AML-193 (cell line): Measurements from ENCODE around the gene ORC5.
A peak's percentile ranks its signal among the peaks of the same experiment; 100 is the strongest.
"Not testable (repeated sequence)": the region's sequence is repeated elsewhere in the genome, so short reads cannot be mapped to it uniquely, and the experiment has no call there.

ENCODE experiments used
- DNase-seq, 2 experiments: peaks; one replicate each; lab custom pipeline; 2025; lab: John Stamatoyannopoulos, UW

ORC5 gene

GRCh38 chr7:104185346-104185745, 22.5 kb downstream of the ORC5 start:
- DNase-seq, result no peak

GRCh38 chr7:104179178-104179577, 28.6 kb downstream of the ORC5 start:
- no peak for DNase-seq

GRCh38 chr7:104177565-104178083, 30.2 kb downstream of the ORC5 start:
- not testable (repeated sequence) for DNase-seq

DNA sequence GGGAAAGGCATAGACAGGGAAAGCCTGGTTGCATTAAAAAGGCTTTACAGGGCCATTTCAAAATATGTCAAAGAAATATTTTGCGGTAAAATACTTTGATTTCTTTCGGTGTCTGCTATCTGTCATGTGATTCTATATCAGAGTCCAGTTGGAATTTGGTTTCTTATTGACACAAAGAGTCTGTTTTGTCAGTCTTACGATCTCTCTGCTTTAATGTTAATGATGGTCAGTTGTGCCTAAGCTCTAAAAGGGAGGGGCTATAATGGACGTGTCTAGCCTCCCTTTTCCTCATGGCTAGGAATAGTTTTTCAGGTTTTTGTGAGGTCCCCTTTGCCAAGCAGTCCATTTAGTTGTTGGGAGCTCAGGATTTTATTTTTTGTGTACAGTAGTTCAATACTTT, 31.5 kb downstream of the ORC5 start:
- DNase-seq, result no peak

GRCh38 chr7:104175361-104175984, 32.3 kb downstream of the ORC5 start:
- DNase-seq, result no peak

DNA sequence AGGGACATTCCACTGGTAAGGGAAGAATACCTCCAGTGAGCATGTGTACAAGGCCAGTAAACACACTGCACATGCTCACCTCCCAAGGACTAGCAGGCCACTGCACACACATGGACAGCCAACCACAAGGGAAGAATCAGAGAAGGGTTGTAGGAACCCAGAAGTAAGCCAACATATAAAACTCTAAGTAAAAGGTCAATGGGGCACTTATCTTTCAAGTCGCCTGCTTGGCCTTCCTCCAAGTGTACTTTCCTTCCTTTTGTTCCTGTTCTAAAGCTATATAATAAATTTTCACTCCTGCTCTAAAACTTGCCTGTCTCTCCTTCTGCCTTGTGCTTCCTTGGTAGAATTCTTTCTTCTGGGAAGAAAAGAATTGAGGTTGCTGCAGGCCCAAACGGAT, 33.0 kb downstream of the ORC5 start:
- DNase-seq, result no peak

DNA sequence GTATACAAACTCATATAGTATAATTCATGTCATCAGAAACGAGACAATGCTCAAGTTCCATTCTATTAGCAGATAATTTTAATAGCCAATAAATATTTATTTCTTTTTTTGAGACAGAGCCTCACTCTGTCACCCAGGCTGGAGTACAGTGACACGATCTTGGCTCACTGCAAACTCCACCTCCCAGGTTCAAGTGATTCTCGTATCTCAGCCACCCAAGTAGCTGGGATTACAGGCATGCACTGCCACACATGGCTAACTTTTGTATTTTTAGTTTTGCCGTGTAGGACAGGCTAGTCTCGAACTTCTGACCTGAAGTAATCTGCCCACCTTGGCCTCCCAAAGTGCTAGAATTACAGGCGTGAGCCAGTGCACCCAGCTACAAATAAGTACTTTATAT, 45.7 kb downstream of the ORC5 start:
- DNase-seq, result no peak

DNA sequence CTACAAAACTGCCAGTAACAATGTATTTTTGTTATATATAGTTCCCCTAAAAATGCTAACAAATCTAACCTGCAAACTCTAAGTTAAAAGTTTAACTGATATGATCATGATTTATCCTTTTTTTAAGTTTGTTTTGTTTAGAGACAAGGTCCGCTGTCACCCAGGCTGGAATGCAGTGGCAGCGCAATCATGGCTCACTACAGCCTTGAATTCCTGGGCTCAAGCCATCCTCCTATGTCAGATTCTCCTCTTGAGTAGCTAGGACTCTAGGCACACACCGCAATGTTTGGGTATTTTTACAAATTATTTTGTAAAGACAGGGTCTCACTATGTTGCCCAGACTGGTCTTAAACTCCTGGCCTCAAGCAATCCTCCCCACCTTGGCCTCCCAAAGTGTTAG, 46.6 kb downstream of the ORC5 start:
- DNase-seq, result no peak

- DNase-seq, result peak; percentile 43 to 52
Measured at GRCh38 chr7:104160375-104160774, 47.4 kb downstream of the ORC5 start.

GRCh38 chr7:104156842-104157277, 51.0 kb downstream of the ORC5 start:
- peak; percentile 26 to 31 for DNase-seq

DNA sequence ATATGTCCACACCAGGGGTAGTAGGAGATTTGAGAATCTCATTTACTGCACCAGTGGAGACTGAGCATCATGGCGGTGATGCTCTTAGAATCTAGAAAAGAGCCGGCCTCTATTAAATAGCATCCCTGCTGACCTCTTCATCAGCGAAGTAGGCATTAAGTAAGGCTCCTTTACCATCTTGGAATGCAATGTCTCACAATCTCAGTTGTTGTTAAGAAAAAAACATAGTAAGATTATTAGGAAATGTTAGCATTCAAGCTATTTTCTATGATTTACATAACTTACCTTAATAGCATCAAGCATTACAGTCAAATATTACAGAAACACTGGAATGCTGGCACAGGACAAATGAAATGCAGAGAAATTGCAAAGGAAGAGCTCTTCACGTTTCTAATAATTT, 54.5 kb downstream of the ORC5 start:
- no peak for DNase-seq

DNA sequence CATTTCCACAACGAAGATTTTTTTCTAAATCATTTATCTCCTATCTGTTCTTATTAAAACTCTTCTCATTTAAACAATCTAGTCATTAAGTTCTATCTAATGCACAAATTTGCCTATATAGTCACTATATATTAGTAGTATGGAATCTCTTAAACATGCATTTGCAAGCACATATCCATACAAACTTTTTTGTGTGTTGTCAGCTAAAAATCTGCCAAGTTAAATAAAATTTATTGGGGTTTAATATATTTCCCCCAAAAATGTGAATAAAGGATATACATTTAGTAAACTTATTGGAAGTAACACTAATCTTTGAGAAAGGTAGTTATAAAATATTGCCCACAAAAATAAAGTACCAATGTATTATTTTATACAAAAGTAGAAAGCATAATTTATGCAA, 55.3 kb downstream of the ORC5 start:
- DNase-seq, result no peak

- DNase-seq, result no peak
Measured at GRCh38 chr7:104150470-104150869, 57.3 kb downstream of the ORC5 start.

- DNase-seq, result no peak
Measured at GRCh38 chr7:104149822-104150221, 58.0 kb downstream of the ORC5 start.

DNA sequence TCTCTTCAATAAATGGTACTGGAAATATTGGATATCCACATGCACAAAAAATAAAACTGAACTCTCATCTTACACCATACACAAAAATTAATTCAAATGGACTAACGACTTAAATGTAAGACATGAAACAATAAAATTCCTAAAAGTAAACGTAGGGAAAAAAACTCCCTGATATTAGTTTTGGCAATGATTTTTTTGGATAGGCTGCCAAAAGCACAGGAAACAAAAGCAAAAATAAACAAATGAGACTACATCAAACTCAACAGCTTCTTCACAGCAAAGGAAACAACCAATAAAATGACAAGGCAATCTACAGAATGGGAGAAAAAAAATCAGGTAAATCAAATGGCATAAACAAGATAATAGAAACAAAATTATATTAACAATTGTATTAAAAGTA, 65.7 kb downstream of the ORC5 start:
- DNase-seq, result no peak

DNA sequence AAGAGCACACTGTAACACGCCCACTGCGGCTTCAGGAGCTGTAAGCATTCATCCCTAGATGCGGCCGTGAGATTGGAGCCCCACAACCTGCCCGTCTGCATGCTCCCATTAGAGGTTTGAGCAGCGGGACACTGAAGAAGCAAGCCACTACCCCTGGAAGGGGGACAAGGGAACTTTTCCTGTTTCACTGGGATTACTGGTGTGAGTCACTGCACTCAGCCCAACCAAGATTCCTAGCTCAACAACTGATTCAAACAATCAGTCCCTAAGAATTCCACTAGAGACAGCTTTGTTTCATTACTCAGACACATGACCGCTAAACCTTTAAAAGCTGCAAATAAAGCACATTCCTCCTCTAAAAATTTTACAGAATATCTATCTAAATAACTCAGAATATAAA, 69.8 kb downstream of the ORC5 start:
- no peak for DNase-seq

DNA sequence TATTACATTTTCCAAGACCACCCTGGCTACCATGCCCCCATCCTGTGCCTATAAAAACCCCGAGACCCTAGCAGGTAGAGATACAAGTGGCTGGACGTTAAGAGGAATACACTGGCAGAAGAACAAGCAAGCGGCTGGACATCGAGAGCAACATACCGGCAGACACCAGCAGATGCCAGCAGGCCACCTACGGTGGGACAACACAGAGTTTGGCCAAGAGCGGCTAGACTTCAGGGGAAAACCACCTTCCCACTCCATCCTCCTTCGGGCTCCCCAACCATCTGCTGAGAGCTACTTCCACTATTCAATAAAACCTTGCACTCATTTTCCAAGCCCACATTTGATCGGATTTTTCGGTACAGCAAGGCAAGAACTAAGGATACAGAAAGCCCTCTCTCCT, 70.3 kb downstream of the ORC5 start:
- DNase-seq, result no peak

DNA sequence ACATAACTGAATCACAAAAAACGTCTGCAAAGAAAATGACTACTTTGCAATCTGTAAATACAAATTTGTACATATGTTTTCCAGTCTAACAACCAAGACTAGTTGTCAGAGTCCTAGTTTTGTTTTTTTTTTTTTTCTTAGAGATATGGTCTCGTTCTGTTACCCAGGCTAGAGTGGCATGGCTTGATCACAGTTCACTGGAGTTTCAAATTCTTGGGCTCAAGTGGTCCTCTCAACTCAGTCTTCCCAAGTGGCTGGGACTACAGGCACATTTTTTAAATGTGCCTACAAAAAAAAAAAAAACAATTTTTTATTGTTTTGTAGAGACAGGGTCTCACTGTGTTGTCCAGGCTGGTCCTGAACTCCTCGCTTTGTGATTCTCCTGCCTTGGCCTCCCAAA, 70.8 kb downstream of the ORC5 start:
- DNase-seq, result no peak

DNA sequence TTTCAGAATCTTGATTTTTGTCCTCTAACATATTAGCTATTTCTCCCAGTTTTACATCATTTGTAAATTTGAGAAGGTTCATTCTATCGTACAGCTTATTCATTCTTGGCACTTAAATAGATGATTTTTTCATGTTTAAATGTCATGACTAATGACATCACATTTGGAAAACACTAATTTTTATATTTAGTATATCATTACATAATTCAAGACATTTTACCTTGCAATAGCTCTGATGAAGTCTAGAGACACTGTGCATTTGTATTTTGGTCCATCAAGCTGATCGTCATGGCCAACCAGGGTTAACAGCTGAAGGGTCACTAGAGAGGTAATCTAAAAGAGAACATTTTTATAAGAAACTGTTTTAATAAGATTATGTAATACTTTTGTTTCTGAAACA, 71.3 kb downstream of the ORC5 start:
- no peak for DNase-seq

DNA sequence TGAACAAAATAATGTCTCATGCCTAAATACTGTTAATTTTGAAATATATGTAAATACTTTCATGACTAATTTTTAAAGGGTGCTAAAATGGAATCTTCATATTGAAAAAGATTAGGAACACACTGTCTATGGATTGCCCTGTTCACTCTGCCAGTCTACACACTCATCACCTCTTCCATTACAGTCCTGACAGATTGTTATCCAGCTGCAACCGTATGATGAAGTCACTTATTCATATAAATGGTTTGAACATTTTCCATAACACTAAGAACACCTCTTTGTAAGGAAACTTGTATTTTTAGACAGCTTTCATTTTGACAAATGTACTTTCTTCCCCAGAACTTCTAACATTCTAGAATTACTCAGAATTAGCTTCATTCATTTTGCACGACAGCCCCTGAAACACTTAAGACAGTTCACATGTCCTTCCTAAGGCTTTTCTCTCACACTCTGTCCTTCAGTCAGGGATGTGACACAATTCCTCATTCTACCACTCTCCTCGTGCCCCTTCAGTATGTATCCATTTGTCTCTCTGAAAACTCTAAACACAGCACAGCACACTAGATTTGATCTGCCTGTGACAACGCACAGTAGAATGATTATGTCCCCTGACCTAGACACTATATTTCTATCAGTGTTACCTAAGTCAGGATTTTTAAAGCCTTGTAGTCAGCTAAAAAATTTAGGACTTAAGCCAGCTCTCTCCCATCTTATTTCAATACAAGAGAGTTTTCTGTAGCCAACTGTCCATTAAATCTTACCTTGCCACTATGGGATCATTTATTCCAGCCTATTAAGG, 71.9 kb downstream of the ORC5 start:
- DNase-seq, result no peak

DNA sequence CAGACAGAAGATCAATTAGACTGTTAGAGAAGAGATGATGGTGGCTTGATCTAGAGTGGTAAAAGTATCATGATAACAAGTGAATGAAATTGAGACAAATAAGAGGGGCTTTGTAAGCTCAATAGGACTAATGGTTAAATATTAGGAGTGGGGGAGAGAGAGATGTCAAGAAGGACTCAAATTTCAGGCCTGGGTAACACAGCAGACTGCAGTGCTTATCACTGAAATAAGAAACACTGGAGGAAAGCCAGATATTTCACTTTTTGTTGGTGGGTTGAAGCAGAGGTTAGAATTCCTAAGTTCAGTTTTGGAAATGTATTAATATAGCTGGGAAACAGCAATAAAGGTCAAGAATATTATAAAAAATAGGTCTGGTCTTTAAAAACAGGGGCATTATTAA, 74.6 kb downstream of the ORC5 start:
- no peak for DNase-seq

DNA sequence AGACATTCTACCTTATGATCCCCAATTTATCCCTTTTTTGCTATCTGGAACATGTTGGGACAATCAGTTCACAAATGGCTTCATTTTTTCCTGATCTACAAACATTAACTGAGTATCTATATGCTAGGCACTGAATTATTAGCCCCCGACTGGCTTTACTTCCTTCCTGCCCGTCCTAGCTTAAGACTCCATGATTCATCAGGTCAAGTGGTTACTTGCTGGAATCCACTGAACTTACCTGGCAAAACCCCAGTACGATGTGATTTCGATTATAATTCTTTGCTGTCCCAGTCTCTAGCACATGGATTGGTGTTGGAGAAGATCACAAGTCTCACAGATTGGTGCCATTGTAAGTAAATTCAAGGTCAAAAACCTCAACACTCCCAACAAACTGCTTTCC, 77.1 kb downstream of the ORC5 start:
- DNase-seq, result no peak

DNA sequence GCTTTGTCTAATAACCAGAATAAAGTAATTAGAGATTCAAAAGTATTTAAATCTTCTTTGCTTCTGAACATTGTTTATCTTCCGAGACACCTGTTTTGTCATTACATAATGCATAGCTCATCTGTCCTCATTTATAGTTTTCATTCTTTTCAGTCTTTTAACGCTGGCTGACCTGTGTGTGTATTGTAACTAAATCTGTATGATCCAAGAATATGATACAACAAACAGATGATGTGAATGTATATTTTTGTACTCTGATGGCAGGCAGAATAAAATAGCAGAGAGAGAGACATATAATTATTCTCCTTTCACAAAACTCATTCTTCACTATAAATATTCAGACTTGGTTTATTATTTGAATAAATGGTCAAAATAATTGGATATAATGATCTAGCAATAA, 80.6 kb downstream of the ORC5 start:
- no peak for DNase-seq

DNA sequence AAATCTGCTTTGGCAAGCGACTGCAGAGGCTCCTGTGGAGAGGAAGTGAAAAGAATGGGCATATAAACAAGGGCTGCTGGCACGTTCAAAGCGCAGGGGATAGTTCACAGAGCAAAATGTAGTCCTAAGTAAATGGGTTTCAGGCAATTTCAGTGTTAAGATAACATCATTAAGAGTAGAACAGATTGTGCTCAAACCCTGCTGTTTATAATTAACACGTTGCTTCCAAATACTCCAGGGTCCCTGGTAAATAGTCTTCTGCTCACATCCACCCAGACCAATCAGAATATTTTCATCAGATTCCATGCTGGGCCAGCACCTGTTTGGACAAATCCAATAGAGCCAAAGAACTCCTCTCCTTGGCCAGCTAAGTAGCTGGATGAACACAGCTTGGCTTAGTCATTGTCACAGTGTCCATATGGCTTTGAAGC, 81.4 kb downstream of the ORC5 start:
- no peak for DNase-seq
